ENCODE results near the gene GULP1.

Gene GULP1

DNA sequence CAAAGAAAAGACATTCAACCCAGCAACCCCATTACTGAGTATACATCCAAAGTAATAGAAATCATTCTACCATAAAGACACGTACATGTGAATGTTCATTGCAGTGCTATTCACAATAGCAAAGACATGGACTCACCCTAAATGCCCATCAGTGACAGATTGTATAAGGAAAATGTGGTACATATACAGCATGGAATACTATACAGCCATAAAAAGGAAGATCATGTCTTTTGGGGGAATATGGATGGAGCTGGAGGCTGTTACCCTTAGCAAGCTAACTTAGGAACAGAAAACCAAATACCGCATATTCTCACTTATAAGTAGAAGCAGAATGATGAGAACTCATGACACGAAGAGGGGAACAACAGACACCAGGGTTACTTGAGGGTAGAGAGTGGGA lies 145.9 kb downstream of the GULP1 start:
- H3K4me3 ChIP-seq (replicated peaks; ENCODE audit: low read depth, low read length) = no peak overlapping the region
- no peak for DNase-seq (ENCODE audit: extremely low read depth, low read depth)
- TF ChIP-seq, protein P1, sequence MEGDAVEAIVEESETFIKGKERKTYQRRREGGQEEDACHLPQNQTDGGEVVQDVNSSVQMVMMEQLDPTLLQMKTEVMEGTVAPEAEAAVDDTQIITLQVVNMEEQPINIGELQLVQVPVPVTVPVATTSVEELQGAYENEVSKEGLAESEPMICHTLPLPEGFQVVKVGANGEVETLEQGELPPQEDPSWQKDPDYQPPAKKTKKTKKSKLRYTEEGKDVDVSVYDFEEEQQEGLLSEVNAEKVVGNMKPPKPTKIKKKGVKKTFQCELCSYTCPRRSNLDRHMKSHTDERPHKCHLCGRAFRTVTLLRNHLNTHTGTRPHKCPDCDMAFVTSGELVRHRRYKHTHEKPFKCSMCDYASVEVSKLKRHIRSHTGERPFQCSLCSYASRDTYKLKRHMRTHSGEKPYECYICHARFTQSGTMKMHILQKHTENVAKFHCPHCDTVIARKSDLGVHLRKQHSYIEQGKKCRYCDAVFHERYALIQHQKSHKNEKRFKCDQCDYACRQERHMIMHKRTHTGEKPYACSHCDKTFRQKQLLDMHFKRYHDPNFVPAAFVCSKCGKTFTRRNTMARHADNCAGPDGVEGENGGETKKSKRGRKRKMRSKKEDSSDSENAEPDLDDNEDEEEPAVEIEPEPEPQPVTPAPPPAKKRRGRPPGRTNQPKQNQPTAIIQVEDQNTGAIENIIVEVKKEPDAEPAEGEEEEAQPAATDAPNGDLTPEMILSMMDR (IDR thresholded peaks at IDR 0.05; ENCODE audit: low read depth, low read length, missing control alignments) = no peak

DNA sequence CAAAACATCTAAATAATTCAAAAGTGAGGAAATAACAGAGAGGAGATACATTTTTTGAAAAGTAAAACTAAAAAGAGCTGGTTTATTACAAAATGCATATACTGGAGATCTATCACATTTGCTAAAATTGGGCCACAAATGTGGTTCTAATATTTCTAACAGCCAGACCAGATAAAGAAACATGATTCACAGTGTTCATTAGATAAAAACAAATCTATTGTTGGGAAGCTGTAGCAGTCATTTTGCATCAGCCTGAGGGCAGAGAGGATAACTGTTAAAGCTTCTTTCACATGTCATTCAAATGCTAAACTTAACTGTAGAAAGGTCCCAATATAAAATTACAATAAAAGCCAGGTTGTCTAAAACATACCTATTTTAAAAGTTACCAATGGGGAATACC lies 148.3 kb downstream of the GULP1 start:
- no peak overlapping the region for H3K4me3 ChIP-seq (replicated peaks; ENCODE audit: low read depth, low read length)
- TF ChIP-seq, protein P1 (IDR thresholded peaks at IDR 0.05; ENCODE audit: low read depth, low read length, missing control alignments) = no peak
- DNase-seq (ENCODE audit: extremely low read depth, low read depth) = no peak

DNA sequence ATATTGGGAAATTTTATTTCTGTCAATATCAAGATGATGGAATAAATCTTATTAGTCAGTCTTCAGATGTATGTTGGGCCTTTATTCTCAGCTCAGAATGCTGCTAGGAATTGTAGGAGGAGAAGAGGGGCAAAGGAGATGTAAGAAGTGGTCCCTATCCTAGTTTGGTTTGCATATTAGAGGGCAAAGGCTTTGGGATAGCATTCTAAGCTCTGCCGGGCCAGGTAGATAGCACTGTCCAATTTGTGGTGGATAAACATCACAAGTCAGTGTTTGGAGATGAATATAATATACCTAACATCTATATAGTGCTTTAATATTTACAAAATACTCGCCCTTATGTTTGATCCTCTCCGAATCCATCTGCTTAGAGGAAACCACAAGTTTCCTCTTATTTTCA lies 149.2 kb downstream of the GULP1 start:
- H3K4me3 ChIP-seq (replicated peaks; ENCODE audit: low read depth, low read length) = no peak overlapping the region
- no peak for DNase-seq (ENCODE audit: extremely low read depth, low read depth)
- TF ChIP-seq, protein P1 (IDR thresholded peaks at IDR 0.05; ENCODE audit: low read depth, low read length, missing control alignments) = no peak

DNA sequence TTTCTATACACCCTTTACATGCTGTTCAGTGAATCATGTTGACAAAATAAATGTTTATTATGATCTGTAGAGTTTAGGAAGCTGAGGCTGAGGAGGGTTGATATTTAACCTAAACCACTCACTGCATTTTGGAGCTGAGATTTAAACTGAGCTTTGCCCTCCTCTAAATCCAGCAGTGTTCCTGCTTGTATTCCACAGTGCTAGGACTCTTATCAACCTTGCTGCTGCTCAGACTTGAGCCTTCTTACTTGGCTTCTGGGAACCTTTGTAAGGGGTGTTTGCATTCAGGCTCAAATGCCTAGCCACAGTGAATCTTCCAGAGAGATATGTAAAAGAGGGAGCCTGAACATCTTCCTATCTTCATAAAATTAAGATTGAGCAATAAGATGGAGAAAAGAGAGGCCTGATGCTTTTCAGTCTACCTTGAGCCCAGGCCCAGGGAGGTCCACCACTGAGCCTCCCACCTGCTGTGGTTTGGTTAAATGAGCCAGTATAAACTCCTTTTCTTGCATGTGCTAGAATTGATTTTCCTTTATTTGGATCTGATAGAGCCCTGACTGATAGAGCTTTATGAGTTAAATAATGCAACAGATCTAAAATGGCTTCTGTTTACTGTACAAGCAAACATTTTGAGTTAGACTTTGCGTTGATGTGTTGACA lies 149.7 kb downstream of the GULP1 start:
- DNase-seq (ENCODE audit: extremely low read depth, low read depth) = no peak
- no peak overlapping the region for H3K4me3 ChIP-seq (replicated peaks; ENCODE audit: low read depth, low read length)
- TF ChIP-seq, protein P1 (IDR thresholded peaks at IDR 0.05; ENCODE audit: low read depth, low read length, missing control alignments) = no peak

DNA sequence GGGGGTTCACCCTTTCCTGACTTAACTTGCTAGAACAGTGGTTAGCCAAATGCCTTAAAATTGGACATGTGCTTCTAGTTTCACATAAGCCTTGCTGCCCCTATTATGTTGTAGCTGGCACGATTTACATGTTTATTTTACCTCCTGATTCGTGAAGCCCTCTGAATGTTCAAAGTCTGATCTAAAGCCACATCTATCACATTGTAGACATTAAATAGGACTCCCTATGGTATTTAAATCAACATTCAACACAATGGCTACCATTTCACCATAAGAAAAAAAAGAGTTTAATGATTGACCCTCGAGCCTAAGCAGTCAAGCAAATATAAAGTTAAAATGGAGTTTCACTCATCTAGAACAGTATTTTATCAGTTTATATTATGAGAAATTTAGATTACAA lies 151.5 kb downstream of the GULP1 start:
- H3K4me3 ChIP-seq (replicated peaks; ENCODE audit: low read depth, low read length) = no peak overlapping the region
- DNase-seq (ENCODE audit: extremely low read depth, low read depth) = no peak
- TF ChIP-seq, protein P1 (IDR thresholded peaks at IDR 0.05; ENCODE audit: low read depth, low read length, missing control alignments) = no peak

DNA sequence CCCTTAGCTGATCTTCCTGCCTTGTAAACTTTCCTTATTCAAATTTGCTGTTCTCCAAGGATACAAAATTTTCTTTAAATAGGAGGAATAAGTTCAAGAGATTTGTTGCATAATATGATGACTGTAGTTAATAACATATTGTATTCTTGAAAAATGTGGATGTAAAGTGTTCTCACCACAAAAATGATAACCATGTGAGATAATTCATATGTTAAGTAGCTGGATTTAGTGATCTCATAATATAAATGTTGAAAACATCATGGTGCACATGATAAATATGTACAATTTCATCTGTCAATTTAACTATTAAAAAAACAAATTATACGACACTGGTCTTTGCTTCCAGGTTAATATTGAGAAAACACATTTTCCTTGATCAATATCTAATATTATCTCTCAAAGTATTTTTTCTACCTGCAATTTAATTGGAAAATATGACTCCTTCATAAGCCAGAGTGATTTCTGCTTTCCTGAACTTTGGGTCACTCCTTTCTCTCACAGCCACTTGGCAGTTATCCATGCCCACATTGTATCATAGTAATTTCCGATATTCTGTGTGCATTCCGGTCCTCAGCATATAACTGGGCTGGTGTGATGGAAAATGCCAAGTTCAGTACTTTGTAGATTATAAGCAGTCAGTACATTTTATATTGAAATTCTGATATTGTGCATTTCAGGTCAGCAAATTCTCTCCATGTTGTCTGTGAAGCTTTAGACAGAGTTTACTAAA lies 152.6 kb downstream of the GULP1 start:
- H3K4me3 ChIP-seq (replicated peaks; ENCODE audit: low read depth, low read length) = no peak overlapping the region
- TF ChIP-seq, protein P1 (IDR thresholded peaks at IDR 0.05; ENCODE audit: low read depth, low read length, missing control alignments) = no peak
- DNase-seq (ENCODE audit: extremely low read depth, low read depth) = no peak
